ENCODE results near the gene CCDC192. TPM values are rescaled to one million over a fixed set of nuclear protein-coding genes. Genes with fewer than 3 reads are reported as not detected.

The CCDC192 gene
- total RNA-seq, 1 donor from 2014 or later = not detected

GRCh38 chr5:127957701-127958239 lies 254.6 kb downstream of the CCDC192 start:
- Histone ChIP-seq H3K4me1 (ENCODE audit: insufficient read depth, low read length) (peaks cover 18% of the 10 kb centered on the region), H2AFZ (ENCODE audit: low read depth, low read length) (no peak overlapping the region), H3K4me2 (ENCODE audit: low read length) (no peak overlapping the region), H3K9ac (ENCODE audit: low read length) (no peak overlapping the region), H3K36me3 (ENCODE audit: insufficient read depth, low read length) (no peaks in the 10 kb centered on the region), H3K27ac (ENCODE audit: low read depth, low read length) (no peak overlapping the region), H3K4me3 (ENCODE audit: insufficient read depth, low read depth, low read length) (no peak overlapping the region), H3K9me3 (ENCODE audit: insufficient read depth, low read depth, low read length) (no peaks in the 10 kb centered on the region), H3K79me2 (ENCODE audit: insufficient read depth, low read length) (no peaks in the 10 kb centered on the region), H3K27me3 (ENCODE audit: insufficient read depth, low read length) (no peaks in the 10 kb centered on the region), H4K20me1 (ENCODE audit: insufficient read depth, low read length) (no peaks in the 10 kb centered on the region)
- H3K27me3 Mint-ChIP-seq (ENCODE audit: low read depth, unreplicated experiment) = no peaks in the 10 kb centered on the region
- peaks cover 19% of the 10 kb centered on the region for H3K4me1 Mint-ChIP-seq (ENCODE audit: low read depth, unreplicated experiment)
- H3K27ac Mint-ChIP-seq (ENCODE audit: unreplicated experiment) = no peak overlapping the region
- no peak overlapping the region for H3K4me3 Mint-ChIP-seq (ENCODE audit: unreplicated experiment)
- H3K36me3 Mint-ChIP-seq (ENCODE audit: low read depth, unreplicated experiment) = no peaks in the 10 kb centered on the region
- H3K9me3 Mint-ChIP-seq (ENCODE audit: unreplicated experiment) = no peaks in the 10 kb centered on the region
- TF ChIP-seq EZH2 (IDR thresholded peaks at IDR 0.05; ENCODE audit: insufficient read depth, low read length) (no peak), CTCF (IDR thresholded peaks at IDR 0.05; ENCODE audit: insufficient read depth, low read depth, low read length) (no peak)
- DNase-seq (ENCODE audit: low read depth) (no peak), FAIRE-seq (no peak)

- H3K79me2 ChIP-seq (ENCODE audit: insufficient read depth, low read length) = no peaks in the 10 kb centered on the region
- H3K4me3 Mint-ChIP-seq (ENCODE audit: unreplicated experiment) = no peak overlapping the region
- no peaks in the 10 kb centered on the region for H3K27me3 ChIP-seq (ENCODE audit: insufficient read depth, low read length)
- H3K4me3 ChIP-seq (ENCODE audit: insufficient read depth, low read depth, low read length) = no peak overlapping the region
- no peaks in the 10 kb centered on the region for H3K27me3 Mint-ChIP-seq (ENCODE audit: low read depth, unreplicated experiment)
- TF ChIP-seq EZH2 (IDR thresholded peaks at IDR 0.05; ENCODE audit: insufficient read depth, low read length) = no peak
- TF ChIP-seq CTCF (IDR thresholded peaks at IDR 0.05; ENCODE audit: insufficient read depth, low read depth, low read length) = no peak
- H3K9me3 Mint-ChIP-seq (ENCODE audit: unreplicated experiment) = no peaks in the 10 kb centered on the region
- H3K4me1 ChIP-seq (ENCODE audit: insufficient read depth, low read length) = peaks cover 18% of the 10 kb centered on the region
- no peaks in the 10 kb centered on the region for H4K20me1 ChIP-seq (ENCODE audit: insufficient read depth, low read length)
- H3K36me3 ChIP-seq (ENCODE audit: insufficient read depth, low read length) = no peaks in the 10 kb centered on the region
- H3K9me3 ChIP-seq (ENCODE audit: insufficient read depth, low read depth, low read length) = no peaks in the 10 kb centered on the region
- FAIRE-seq = no peak
- H2AFZ ChIP-seq (ENCODE audit: low read depth, low read length) = no peak overlapping the region
- DNase-seq (ENCODE audit: low read depth) = no peak
- no peak overlapping the region for H3K27ac ChIP-seq (ENCODE audit: low read depth, low read length)
- H3K9ac ChIP-seq (ENCODE audit: low read length) = no peak overlapping the region
- H3K4me2 ChIP-seq (ENCODE audit: low read length) = peak overlapping the region; percentile 40
- no peak overlapping the region for H3K27ac Mint-ChIP-seq (ENCODE audit: unreplicated experiment)
- peaks cover 19% of the 10 kb centered on the region for H3K4me1 Mint-ChIP-seq (ENCODE audit: low read depth, unreplicated experiment)
- H3K36me3 Mint-ChIP-seq (ENCODE audit: low read depth, unreplicated experiment) = no peaks in the 10 kb centered on the region
Observed at GRCh38 chr5:127958421-127959011, 255.3 kb downstream of the CCDC192 start.

- FAIRE-seq (no peak), DNase-seq (ENCODE audit: low read depth) (peak; percentile 82)
- Histone ChIP-seq H3K9me3 (ENCODE audit: insufficient read depth, low read depth, low read length) (no peaks in the 10 kb centered on the region), H3K27me3 (ENCODE audit: insufficient read depth, low read length) (no peaks in the 10 kb centered on the region), H3K4me3 (ENCODE audit: insufficient read depth, low read depth, low read length) (no peak overlapping the region), H4K20me1 (ENCODE audit: insufficient read depth, low read length) (no peaks in the 10 kb centered on the region), H3K4me1 (ENCODE audit: insufficient read depth, low read length) (peaks cover 18% of the 10 kb centered on the region), H3K27ac (ENCODE audit: low read depth, low read length) (no peak overlapping the region), H3K9ac (ENCODE audit: low read length) (no peak overlapping the region), H3K4me2 (ENCODE audit: low read length) (peak overlapping the region; percentile 40), H3K79me2 (ENCODE audit: insufficient read depth, low read length) (no peaks in the 10 kb centered on the region), H3K36me3 (ENCODE audit: insufficient read depth, low read length) (no peaks in the 10 kb centered on the region), H2AFZ (ENCODE audit: low read depth, low read length) (no peak overlapping the region)
- no peak for TF ChIP-seq CTCF (IDR thresholded peaks at IDR 0.05; ENCODE audit: insufficient read depth, low read depth, low read length)
- TF ChIP-seq EZH2 (IDR thresholded peaks at IDR 0.05; ENCODE audit: insufficient read depth, low read length) = no peak
- H3K27ac Mint-ChIP-seq (ENCODE audit: unreplicated experiment) = no peak overlapping the region
- no peaks in the 10 kb centered on the region for H3K9me3 Mint-ChIP-seq (ENCODE audit: unreplicated experiment)
- no peaks in the 10 kb centered on the region for H3K36me3 Mint-ChIP-seq (ENCODE audit: low read depth, unreplicated experiment)
- H3K4me3 Mint-ChIP-seq (ENCODE audit: unreplicated experiment) = no peak overlapping the region
- H3K27me3 Mint-ChIP-seq (ENCODE audit: low read depth, unreplicated experiment) = no peaks in the 10 kb centered on the region
- peaks cover 19% of the 10 kb centered on the region for H3K4me1 Mint-ChIP-seq (ENCODE audit: low read depth, unreplicated experiment)
Observed at GRCh38 chr5:127959152-127959764, 256.1 kb downstream of the CCDC192 start.

All from astrocyte (in vitro differentiated cells and primary cell).